K562 (cell line): ENCODE data around the gene CLDN20. TPM values are rescaled to one million over a fixed set of nuclear protein-coding genes. Genes with fewer than 3 reads are reported as not detected.

ENCODE experiments used
- ATAC-seq: fragments of 200-7000 bp; cut with Tn5 transposase; 3 replicates; pipeline ENCODE4 v1.9.1; 2020; ENCODE audit warnings: moderate library complexity
- BruUV-seq: library from RNA; stranded (reverse); fragments of 400-500 nt; replicated peaks from 2 replicates; lab custom pipeline; 2021; lab: Mats Ljungman, UMichigan
- CTCF ChIA-PET: fragments of 300-600 bp; formaldehyde crosslinking; extraction: SDS; loops from one replicate; lab custom pipeline; 2021; ENCODE audit warnings: low intra/inter-chr PET ratio; lab: Yijun Ruan, JAX
- POLR2A ChIA-PET: fragments of 300-600, 350-650 bp; sonication (Branson Sonifier 250); formaldehyde crosslinking; extraction: SDS; loops from one replicate; lab custom pipeline; 2021; ENCODE audit warnings: antibody characterized with exemption, inconsistent platforms; lab: Yijun Ruan, JAX
- DNase-seq, 4 experiments: peaks; one replicate each; pipeline versions ENCODE4 v3.0.0 to v3.0.0-alpha.2; 2011 to 2018; ENCODE audit warnings: low spot score in 3 of 4, mixed read lengths in 3 of 4; ENCODE audit errors: extremely low read depth in 1 of 4
- FAIRE-seq: peaks from 2 replicates; lab custom pipeline; 2011; peaks lifted over from hg19 to GRCh38; lab: Jason Lieb, UNC
- H2AFZ ChIP-seq: 2 replicates; pipeline ENCODE4 v1.6.0; 2011; ENCODE audit warnings: low read depth, low read length, control low read depth, inconsistent platforms
- H3K27ac ChIP-seq: fragments of 200-600 bp; 3 replicates; pipeline ENCODE4 v1.8.0; 2011; ENCODE audit warnings: low read depth, mild to moderate bottlenecking, control low read depth, inconsistent platforms, low read length, moderate library complexity, mixed read lengths; ENCODE audit errors: extremely low read depth
- H3K27me3 ChIP-seq, 2 experiments: fragments of 300-600 bp in 1 of 2; 2 replicates in 1 of 2; 3 replicates in 1 of 2; pipeline versions ENCODE4 v1.6.0 to v1.8.0; 2011; ENCODE audit warnings: inconsistent platforms in 2 of 2, low read length in 2 of 2, mild to moderate bottlenecking in 1 of 2, mixed read lengths in 1 of 2, moderate library complexity in 1 of 2; ENCODE audit not compliant: control insufficient read depth in 2 of 2, insufficient read depth in 2 of 2
- H3K36me3 ChIP-seq: fragments of 300-600 bp; 3 replicates; pipeline ENCODE4 v1.8.0; 2011; ENCODE audit warnings: mild to moderate bottlenecking, low read length, inconsistent platforms; ENCODE audit not compliant: control insufficient read depth, insufficient read depth
- H3K4me1 ChIP-seq, 2 experiments: fragments of 200-600 bp in 1 of 2; replicated peaks in 1 of 2; 2 replicates in 1 of 2; 3 replicates in 1 of 2; pipeline versions ENCODE4 v1.5.1 to v1.8.0; 2011; ENCODE audit warnings: inconsistent platforms in 2 of 2, low read length in 2 of 2, mild to moderate bottlenecking in 1 of 2, mixed read lengths in 1 of 2, moderate library complexity in 1 of 2; ENCODE audit not compliant: control insufficient read depth in 2 of 2, insufficient read depth in 2 of 2
- H3K4me2 ChIP-seq: 2 replicates; pipeline ENCODE4 v1.6.1; 2011; ENCODE audit warnings: low read length, control low read depth, inconsistent platforms, mixed read lengths; ENCODE audit not compliant: insufficient read depth
- H3K4me3 ChIP-seq: fragments of 200-600 bp; sonication (generic), shearing (Covaris generic); 2 replicates; pipeline ENCODE4 v1.5.1; 2016; ENCODE audit warnings: control low read depth, inconsistent platforms
- H3K79me2 ChIP-seq: fragments of 200-600 bp; 3 replicates; pipeline ENCODE4 v1.8.0; 2011; ENCODE audit warnings: low read length, inconsistent platforms; ENCODE audit not compliant: control insufficient read depth, insufficient read depth
- H3K9ac ChIP-seq, 2 experiments: 2 replicates each; pipeline versions ENCODE4 v1.6.0 to v1.6.1; 2011; ENCODE audit warnings: low read depth in 2 of 2, low read length in 2 of 2, control low read depth in 1 of 2, inconsistent platforms in 1 of 2, mild to moderate bottlenecking in 1 of 2, mixed read lengths in 1 of 2; ENCODE audit not compliant: insufficient read depth in 1 of 2
- H3K9me1 ChIP-seq: one replicate; pipeline ENCODE4 v1.6.0; 2011; ENCODE audit warnings: inconsistent platforms, mild to moderate bottlenecking, low read length, moderate library complexity; ENCODE audit not compliant: control insufficient read depth, insufficient read depth
- H3K9me3 ChIP-seq: replicated peaks from 2 replicates; pipeline ENCODE4 v1.5.1; 2011; ENCODE audit warnings: low read depth, low read length, inconsistent platforms; ENCODE audit not compliant: control insufficient read depth, insufficient read depth
- H4K20me1 ChIP-seq: replicated peaks from 2 replicates; pipeline ENCODE4 v1.6.1; 2011; ENCODE audit warnings: low read length, inconsistent platforms, mixed read lengths; ENCODE audit not compliant: control insufficient read depth, insufficient read depth
- CREB1 ChIP-seq, 2 experiments: sonication (generic) in 1 of 2; formaldehyde crosslinking in 1 of 2; IDR thresholded peaks; 2 replicates each; pipeline versions ENCODE4 v1.6.1 to v1.8.0; 2012 to 2022; ENCODE audit warnings: inconsistent platforms in 1 of 2, mild to moderate bottlenecking in 1 of 2, missing genetic modification reagents in 1 of 2, moderate library complexity in 1 of 2
- CREB3L1 ChIP-seq: fragments of 450-650 bp; IDR thresholded peaks from 2 replicates; pipeline ENCODE4 v1.6.1; 2014; ENCODE audit warnings: low read depth, mild to moderate bottlenecking, moderate library complexity, borderline replicate concordance
- HDAC2 ChIP-seq: fragments of 450-650 bp; IDR thresholded peaks from 2 replicates; pipeline ENCODE4 v1.6.1; 2016; ENCODE audit warnings: mild to moderate bottlenecking
- JUND ChIP-seq, 2 experiments: IDR thresholded peaks; 2 replicates in 1 of 2; 3 replicates in 1 of 2; pipeline ENCODE4 v1.6.1; 2011; ENCODE audit warnings: borderline replicate concordance in 2 of 2, low read depth in 2 of 2, low read length in 2 of 2, improper control_type of control experiment in 1 of 2, missing biosample characterization in 1 of 2, missing genetic modification characterization in 1 of 2, missing genetic modification reagents in 1 of 2
- MBD2 ChIP-seq: sonication (generic); IDR thresholded peaks from 2 replicates; pipeline ENCODE4 v1.6.1; 2016; ENCODE audit warnings: low read depth, borderline replicate concordance
- NR2C2 ChIP-seq, 2 experiments: fragments of 200-800 bp in 1 of 2; sonication (Bioruptor generic) in 1 of 2; sonication (generic) in 1 of 2; formaldehyde crosslinking in 1 of 2; IDR thresholded peaks; 2 replicates each; pipeline versions ENCODE4 v1.6.1 to v1.8.0; 2016 to 2022; ENCODE audit warnings: mild to moderate bottlenecking in 1 of 2, missing compliant biosample characterization in 1 of 2, missing genetic modification characterization in 1 of 2, missing genetic modification reagents in 1 of 2
- RBBP5 ChIP-seq: fragments of 200-600 bp; sonication (generic); IDR thresholded peaks from 2 replicates; pipeline ENCODE4 v1.6.1; 2012; ENCODE audit warnings: borderline replicate concordance, mild to moderate bottlenecking, low read length, control low read depth, inconsistent platforms; ENCODE audit not compliant: insufficient read depth, poor library complexity, severe bottlenecking
- SIN3A ChIP-seq, 2 experiments: fragments of 150-350 bp in 1 of 2; IDR thresholded peaks; 2 replicates each; pipeline ENCODE4 v1.6.1; 2011 to 2016; ENCODE audit warnings: borderline replicate concordance in 2 of 2, low read depth in 2 of 2, low read length in 2 of 2, mild to moderate bottlenecking in 2 of 2, moderate library complexity in 2 of 2; ENCODE audit not compliant: control insufficient read depth in 1 of 2
- SIRT6 ChIP-seq: IDR thresholded peaks from one replicate; pipeline ENCODE4 v1.6.1; 2012; ENCODE audit warnings: low read depth, mild to moderate bottlenecking, control low read depth, inconsistent platforms, low read length, moderate library complexity
- SPI1 ChIP-seq: IDR thresholded peaks from 2 replicates; pipeline ENCODE4 v1.6.1; 2011; ENCODE audit warnings: low read depth, low read length, control low read depth, borderline replicate concordance
- SRSF3 ChIP-seq: fragments of 200-400 bp; formaldehyde crosslinking; IDR thresholded peaks from 2 replicates; pipeline ENCODE4 v1.6.1; 2016; ENCODE audit warnings: mild to moderate bottlenecking, low read length, moderate library complexity; ENCODE audit not compliant: insufficient read depth
- ZNF3 ChIP-seq: fragments of 250-450 bp; sonication (Bioruptor Pico); IDR thresholded peaks from 2 replicates; pipeline ENCODE4 v1.5.0; 2021; ENCODE audit warnings: mild to moderate bottlenecking, moderate library complexity
- ZNF707 ChIP-seq: fragments of 250-450 bp; sonication (Bioruptor Pico); conservative IDR thresholded peaks from 2 replicates; pipeline ENCODE4 v1.8.0; 2022; ENCODE audit warnings: inconsistent platforms, mild to moderate bottlenecking, moderate library complexity
- ZSCAN29 ChIP-seq: fragments of 450-650 bp; IDR thresholded peaks from 2 replicates; pipeline ENCODE4 v1.6.1; 2017
- WGBS: fragments of 100-300 bp; shearing (Covaris generic); methylation state at CpG from one replicate; pipeline ENCODE4 v1.1.6; 2016; ENCODE audit warnings: low coverage, mixed read lengths; ENCODE audit not compliant: insufficient coverage; ENCODE audit errors: missing lambda C conversion rate; 5-methylcytosine and 5-hydroxymethylcytosine counted together
- in situ Hi-C: fragments of 300-500 bp; cut with MboI; formaldehyde crosslinking; loops from 4 replicates; pipeline ENCODE4 v1.15.0; 2018; ENCODE audit warnings: inconsistent platforms, mixed read lengths
- intact Hi-C: fragments of 100-400 bp; cut with micrococcal nuclease; formaldehyde crosslinking; loops from 2 replicates; pipeline ENCODE4 v1.14.2; 2022
- polyA plus RNA-seq, 8 experiments: library from polyadenylated mRNA; depleted of rRNA in 4 of 8; stranded (reverse) in 5 of 8; unstranded in 3 of 8; fragments of >200 nt; fragmentation: Nextera tagmentation in 2 of 8; fragmentation: Illumina TruSeq in 1 of 8; extraction: Ambion mirVana in 2 of 8; extraction: Trizol in 1 of 8; gene quantifications; 2 replicates each; pipeline versions ENCODE4 v1.2.1 to v1.2.3, GENCODE V29; 2011 to 2014; ENCODE audit warnings: inconsistent platforms in 1 of 8, missing spikeins in 1 of 8
- total RNA-seq, 7 experiments: library from RNA; depleted of rRNA in 6 of 7; stranded (reverse); fragments of >200 nt in 6 of 7; fragmentation: Illumina TruSeq in 2 of 7; extraction: Trizol in 2 of 7; gene quantifications; 2 replicates each; pipeline versions ENCODE4 v1.2.1 to v1.2.3, GENCODE V29; 2011 to 2021; ENCODE audit warnings: low replicate concordance in 1 of 7
- TF ChIP-seq, protein P1 (sequence below), 3 experiments: IDR thresholded peaks in 2 of 3; conservative IDR thresholded peaks in 1 of 3; 2 replicates each; pipeline ENCODE4 v1.5.1; 2011 to 2012; ENCODE audit warnings: low read length in 3 of 3, mild to moderate bottlenecking in 3 of 3, control low read depth in 2 of 3, improper control_type of control experiment in 1 of 3, inconsistent platforms in 1 of 3, low read depth in 1 of 3, mixed read lengths in 1 of 3, moderate library complexity in 1 of 3; ENCODE audit not compliant: insufficient read depth in 2 of 3

The CLDN20 gene
- total and polyA plus RNA-seq, 9 of the 15 experiments (the other 6 are each of a cell fraction or from before 2014, with no cell fraction given): not detected

DNA sequence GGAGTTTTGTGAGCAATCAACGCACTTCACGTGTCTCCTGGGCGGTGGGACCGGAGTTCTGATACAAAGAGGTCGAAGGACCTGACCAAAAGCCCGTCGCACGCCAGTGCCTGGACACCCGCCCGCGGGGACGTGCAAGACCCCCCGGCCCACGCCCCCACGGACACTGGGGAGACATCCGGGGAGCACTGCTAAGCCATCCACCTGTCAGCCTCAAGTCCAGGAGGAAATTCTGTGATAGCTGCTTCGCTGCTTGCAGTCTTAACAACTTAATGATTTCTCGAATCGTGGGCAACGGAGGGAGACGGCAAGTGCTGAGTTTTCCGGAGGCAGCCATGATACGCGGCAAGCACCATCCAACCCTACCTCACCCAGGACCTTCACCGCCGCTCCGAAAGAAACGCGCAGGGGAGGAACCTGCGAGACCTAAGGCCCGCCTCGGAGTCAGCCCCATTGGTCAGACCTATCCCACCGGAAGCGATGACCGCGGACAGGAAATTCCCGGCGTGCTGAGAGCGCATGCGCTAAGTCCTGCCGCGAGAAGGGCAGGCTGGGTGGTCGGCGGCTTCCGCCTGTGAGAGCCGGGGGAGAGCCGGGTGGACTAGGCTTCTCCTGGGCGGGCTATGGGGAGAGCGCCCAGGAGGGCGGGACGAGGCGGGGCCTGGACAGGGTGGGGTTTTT, 50.4 kb downstream of the CLDN20 start, which contains the start of gene TFB1M:
Gene TFB1M (minus strand): TSS at position 393 of the 681 bp plus-strand sequence. CDS start 56 bp downstream, at position 337.
- Histone ChIP-seq H3K27me3 (no peaks in the 10 kb centered on the region), H3K27ac (peak within 1 kb of the TSS; percentile 94), H4K20me1 (no peaks in the 10 kb centered on the region), H2AFZ (peak within 1 kb of the TSS; percentile 98), H3K4me1 (peaks cover 4 to 7% of the 10 kb centered on the region in 2 experiments; a peak in 3 of 5 replicates), H3K4me2 (peak within 1 kb of the TSS; percentile 94), H3K36me3 (peaks cover 36% of the 10 kb centered on the region), H3K9ac (peak within 1 kb of the TSS; percentile 88 to 99), H3K9me3 (no peaks in the 10 kb centered on the region), H3K9me1 (no peaks in the 10 kb centered on the region), H3K79me2 (peaks cover 24% of the 10 kb centered on the region), H3K4me3 (peak within 1 kb of the TSS; percentile 88)
- in situ Hi-C loops (loop anchor here (25.0 kb wide), 1 partner anchor 1873 kb away; no protein-coding TSS in a partner anchor), intact Hi-C loops (loop anchor here (5.0 to 10.0 kb wide), 2 partner anchors 637 to 1371 kb away; no protein-coding TSS in a partner anchor)
- ATAC-seq (peak; percentile 98), FAIRE-seq (peak; percentile 97), DNase-seq (peak; percentile 95 to 100 (median 96))
- ChIA-PET CTCF (no interaction called here), POLR2A (interaction anchor here (0.6 to 1.4 kb wide), 5 partner anchors 7 to 405 kb away, joined by 3 to 6 read pairs (median 4); no protein-coding TSS in a partner anchor)
- TSS peak; percentile 76 for BruUV-seq
- WGBS: under 1% methylated on average over 52 of the region's 52 CpGs
- TF ChIP-seq ZSCAN29 (peak; percentile 90), CREB1 (IDR thresholded peaks at IDR 0.05) (no peak; the same call in 1 of the 2 replicates), CREB1 (CRISPR knock-in tag; IDR thresholded peaks at IDR 0.05) (peak; percentile 48; the same call in 1 of the 2 replicates), CREB3L1 (peak; percentile 47; the same call in 1 of the 2 replicates), SIN3A (IDR thresholded peaks at IDR 0.05; ENCODE audit: borderline replicate concordance in 2 of 2, control insufficient read depth in 1 of 2, low read depth in 2 of 2, low read length in 2 of 2) (peak; percentile 54 to 58; a peak in 2 of 4 replicates), SRSF3 (no peak), HDAC2 (0 out of 2 replicates have a peak, but pooled peaks have one; percentile 59), RBBP5 (peak; percentile 90), MBD2 (0 out of 2 replicates have a peak, but pooled peaks have one; percentile 26), JUND (IDR thresholded peaks at IDR 0.05; ENCODE audit: borderline replicate concordance, low read depth, low read length) (0 out of 2 replicates have a peak, but pooled peaks have one; percentile 15), JUND (tag; IDR thresholded peaks at IDR 0.05; ENCODE audit: borderline replicate concordance, low read depth, low read length) (no peak; the same call in 2 of the 3 replicates), NR2C2 (CRISPR knock-in tag; IDR thresholded peaks at IDR 0.05) (no peak; the same call in 1 of the 2 replicates), NR2C2 (tag; IDR thresholded peaks at IDR 0.05) (peak; percentile 88; the same call in 1 of the 2 replicates), SPI1 (peak; percentile 67), ZNF3 (CRISPR knock-in tag) (peak; percentile 72), SIRT6 (no peak), ZNF707 (no peak)
- TF ChIP-seq, protein P1, sequence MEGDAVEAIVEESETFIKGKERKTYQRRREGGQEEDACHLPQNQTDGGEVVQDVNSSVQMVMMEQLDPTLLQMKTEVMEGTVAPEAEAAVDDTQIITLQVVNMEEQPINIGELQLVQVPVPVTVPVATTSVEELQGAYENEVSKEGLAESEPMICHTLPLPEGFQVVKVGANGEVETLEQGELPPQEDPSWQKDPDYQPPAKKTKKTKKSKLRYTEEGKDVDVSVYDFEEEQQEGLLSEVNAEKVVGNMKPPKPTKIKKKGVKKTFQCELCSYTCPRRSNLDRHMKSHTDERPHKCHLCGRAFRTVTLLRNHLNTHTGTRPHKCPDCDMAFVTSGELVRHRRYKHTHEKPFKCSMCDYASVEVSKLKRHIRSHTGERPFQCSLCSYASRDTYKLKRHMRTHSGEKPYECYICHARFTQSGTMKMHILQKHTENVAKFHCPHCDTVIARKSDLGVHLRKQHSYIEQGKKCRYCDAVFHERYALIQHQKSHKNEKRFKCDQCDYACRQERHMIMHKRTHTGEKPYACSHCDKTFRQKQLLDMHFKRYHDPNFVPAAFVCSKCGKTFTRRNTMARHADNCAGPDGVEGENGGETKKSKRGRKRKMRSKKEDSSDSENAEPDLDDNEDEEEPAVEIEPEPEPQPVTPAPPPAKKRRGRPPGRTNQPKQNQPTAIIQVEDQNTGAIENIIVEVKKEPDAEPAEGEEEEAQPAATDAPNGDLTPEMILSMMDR (IDR thresholded peaks at IDR 0.05 in 2 of 3, conservative IDR thresholded peaks at IDR 0.05 in 1 of 3; ENCODE audit: insufficient read depth in 2 of 3, low read depth in 1 of 3, low read length in 3 of 3): 0 out of 6 replicates have a peak, but pooled peaks of 1 of the 3 experiments have one; percentile 2
